H1 (cell line): ENCODE data around the gene OR2A14. TPM values are rescaled to one million over a fixed set of nuclear protein-coding genes. Genes with fewer than 3 reads are reported as not detected.

Source experiments
- KDM1A ChIP-seq: fragments of 200-600, 300-600 bp; sonication (generic); IDR thresholded peaks from 2 replicates; pipeline ENCODE4 v1.7.1; 2016; ENCODE audit warnings: mild to moderate bottlenecking, low read length, borderline replicate concordance
- RAD21 ChIP-seq, 2 experiments: IDR thresholded peaks in 1 of 2; conservative IDR thresholded peaks in 1 of 2; 2 replicates each; pipeline ENCODE4 v1.6.1; 2011; ENCODE audit warnings: low read depth in 2 of 2, low read length in 2 of 2, improper control_type of control experiment in 1 of 2, inconsistent platforms in 1 of 2, mild to moderate bottlenecking in 1 of 2, moderate library complexity in 1 of 2
- RFX5 ChIP-seq: IDR thresholded peaks from 2 replicates; pipeline ENCODE4 v1.6.1; 2011; ENCODE audit warnings: low read depth, low read length, improper control_type of control experiment, borderline replicate concordance
- SIN3A ChIP-seq, 2 experiments: IDR thresholded peaks in 1 of 2; conservative IDR thresholded peaks in 1 of 2; 2 replicates each; pipeline ENCODE4 v1.6.1; 2011 to 2012; ENCODE audit warnings: low read length in 2 of 2, improper control_type of control experiment in 1 of 2, low read depth in 1 of 2, mild to moderate bottlenecking in 1 of 2
- TBP ChIP-seq: IDR thresholded peaks from 2 replicates; pipeline ENCODE4 v1.6.1; 2011; ENCODE audit warnings: low read depth, low read length, improper control_type of control experiment
- TCF12 ChIP-seq: IDR thresholded peaks from 2 replicates; pipeline ENCODE4 v1.6.1; 2011; ENCODE audit warnings: low read depth, mild to moderate bottlenecking, low read length
- polyA plus RNA-seq, 7 experiments: library from polyadenylated mRNA; depleted of rRNA in 3 of 7; stranded (reverse) in 5 of 7; unstranded in 2 of 7; fragments of >200 nt in 5 of 7; fragments of 200-250 nt in 2 of 7; gene quantifications; 1 replicate in 5 of 7; 2 replicates in 1 of 7; 4 replicates in 1 of 7; pipeline versions ENCODE4 v1.2.1 to v1.2.3, GENCODE V29; 2011 to 2013; ENCODE audit warnings: missing spikeins in 2 of 7, mixed read lengths in 2 of 7
- total RNA-seq: library from RNA; stranded (reverse); fragmentation: NEBNext Ultra II Directional; extraction: Animal tissue kit (Norgen Biotek cat#: 25700); gene quantifications from 2 replicates; pipeline ENCODE4 v1.2.1, GENCODE V29; 2021
- TF ChIP-seq, protein P1 (sequence below): IDR thresholded peaks from 2 replicates; pipeline ENCODE4 v1.6.1; 2012; ENCODE audit warnings: inconsistent platforms
- TF ChIP-seq, protein P2 (sequence below): fragments of 300-600 bp; sonication (generic); IDR thresholded peaks from 2 replicates; pipeline ENCODE4 v1.7.1; 2012; ENCODE audit warnings: low read length, moderate library complexity, mild to moderate bottlenecking, inconsistent platforms; ENCODE audit not compliant: insufficient replicate concordance

OR2A14 gene
- total and polyA plus RNA-seq, 2 of the 8 experiments (the other 6 are each of a cell fraction or from before 2014, with no cell fraction given): not detected

DNA sequence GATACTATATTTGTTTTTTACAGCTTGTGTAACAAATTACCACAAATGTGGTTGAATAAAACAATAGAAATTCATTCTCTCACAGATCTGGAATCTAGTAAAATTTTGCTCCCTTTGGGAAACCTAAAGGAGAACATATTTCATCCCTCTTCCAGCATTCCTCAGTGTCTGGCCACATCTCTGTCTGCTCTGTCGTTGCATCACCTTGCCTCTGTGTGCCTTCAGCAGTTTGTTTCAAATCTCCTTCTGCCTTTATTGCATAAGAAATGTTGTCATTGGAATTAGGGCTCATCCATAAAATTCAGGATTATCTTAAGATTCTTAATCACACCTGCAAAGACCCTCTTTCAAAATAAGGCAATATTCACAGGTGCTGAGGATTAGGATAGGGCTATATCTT lies 14.5 kb downstream of the OR2A14 start (continued):
- TF ChIP-seq TBP (no peak), KDM1A (no peak), RAD21 (IDR thresholded peaks at IDR 0.05 in 1 of 2, conservative IDR thresholded peaks at IDR 0.05 in 1 of 2; ENCODE audit: low read depth in 2 of 2, low read length in 2 of 2) (no peak), TCF12 (no peak), RFX5 (no peak), SIN3A (conservative IDR thresholded peaks at IDR 0.05 in 1 of 2, IDR thresholded peaks at IDR 0.05 in 1 of 2; ENCODE audit: low read depth in 1 of 2, low read length in 2 of 2) (no peak)
- TF ChIP-seq, protein P1, sequence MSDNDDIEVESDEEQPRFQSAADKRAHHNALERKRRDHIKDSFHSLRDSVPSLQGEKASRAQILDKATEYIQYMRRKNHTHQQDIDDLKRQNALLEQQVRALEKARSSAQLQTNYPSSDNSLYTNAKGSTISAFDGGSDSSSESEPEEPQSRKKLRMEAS: no peak
- TF ChIP-seq, protein P2, sequence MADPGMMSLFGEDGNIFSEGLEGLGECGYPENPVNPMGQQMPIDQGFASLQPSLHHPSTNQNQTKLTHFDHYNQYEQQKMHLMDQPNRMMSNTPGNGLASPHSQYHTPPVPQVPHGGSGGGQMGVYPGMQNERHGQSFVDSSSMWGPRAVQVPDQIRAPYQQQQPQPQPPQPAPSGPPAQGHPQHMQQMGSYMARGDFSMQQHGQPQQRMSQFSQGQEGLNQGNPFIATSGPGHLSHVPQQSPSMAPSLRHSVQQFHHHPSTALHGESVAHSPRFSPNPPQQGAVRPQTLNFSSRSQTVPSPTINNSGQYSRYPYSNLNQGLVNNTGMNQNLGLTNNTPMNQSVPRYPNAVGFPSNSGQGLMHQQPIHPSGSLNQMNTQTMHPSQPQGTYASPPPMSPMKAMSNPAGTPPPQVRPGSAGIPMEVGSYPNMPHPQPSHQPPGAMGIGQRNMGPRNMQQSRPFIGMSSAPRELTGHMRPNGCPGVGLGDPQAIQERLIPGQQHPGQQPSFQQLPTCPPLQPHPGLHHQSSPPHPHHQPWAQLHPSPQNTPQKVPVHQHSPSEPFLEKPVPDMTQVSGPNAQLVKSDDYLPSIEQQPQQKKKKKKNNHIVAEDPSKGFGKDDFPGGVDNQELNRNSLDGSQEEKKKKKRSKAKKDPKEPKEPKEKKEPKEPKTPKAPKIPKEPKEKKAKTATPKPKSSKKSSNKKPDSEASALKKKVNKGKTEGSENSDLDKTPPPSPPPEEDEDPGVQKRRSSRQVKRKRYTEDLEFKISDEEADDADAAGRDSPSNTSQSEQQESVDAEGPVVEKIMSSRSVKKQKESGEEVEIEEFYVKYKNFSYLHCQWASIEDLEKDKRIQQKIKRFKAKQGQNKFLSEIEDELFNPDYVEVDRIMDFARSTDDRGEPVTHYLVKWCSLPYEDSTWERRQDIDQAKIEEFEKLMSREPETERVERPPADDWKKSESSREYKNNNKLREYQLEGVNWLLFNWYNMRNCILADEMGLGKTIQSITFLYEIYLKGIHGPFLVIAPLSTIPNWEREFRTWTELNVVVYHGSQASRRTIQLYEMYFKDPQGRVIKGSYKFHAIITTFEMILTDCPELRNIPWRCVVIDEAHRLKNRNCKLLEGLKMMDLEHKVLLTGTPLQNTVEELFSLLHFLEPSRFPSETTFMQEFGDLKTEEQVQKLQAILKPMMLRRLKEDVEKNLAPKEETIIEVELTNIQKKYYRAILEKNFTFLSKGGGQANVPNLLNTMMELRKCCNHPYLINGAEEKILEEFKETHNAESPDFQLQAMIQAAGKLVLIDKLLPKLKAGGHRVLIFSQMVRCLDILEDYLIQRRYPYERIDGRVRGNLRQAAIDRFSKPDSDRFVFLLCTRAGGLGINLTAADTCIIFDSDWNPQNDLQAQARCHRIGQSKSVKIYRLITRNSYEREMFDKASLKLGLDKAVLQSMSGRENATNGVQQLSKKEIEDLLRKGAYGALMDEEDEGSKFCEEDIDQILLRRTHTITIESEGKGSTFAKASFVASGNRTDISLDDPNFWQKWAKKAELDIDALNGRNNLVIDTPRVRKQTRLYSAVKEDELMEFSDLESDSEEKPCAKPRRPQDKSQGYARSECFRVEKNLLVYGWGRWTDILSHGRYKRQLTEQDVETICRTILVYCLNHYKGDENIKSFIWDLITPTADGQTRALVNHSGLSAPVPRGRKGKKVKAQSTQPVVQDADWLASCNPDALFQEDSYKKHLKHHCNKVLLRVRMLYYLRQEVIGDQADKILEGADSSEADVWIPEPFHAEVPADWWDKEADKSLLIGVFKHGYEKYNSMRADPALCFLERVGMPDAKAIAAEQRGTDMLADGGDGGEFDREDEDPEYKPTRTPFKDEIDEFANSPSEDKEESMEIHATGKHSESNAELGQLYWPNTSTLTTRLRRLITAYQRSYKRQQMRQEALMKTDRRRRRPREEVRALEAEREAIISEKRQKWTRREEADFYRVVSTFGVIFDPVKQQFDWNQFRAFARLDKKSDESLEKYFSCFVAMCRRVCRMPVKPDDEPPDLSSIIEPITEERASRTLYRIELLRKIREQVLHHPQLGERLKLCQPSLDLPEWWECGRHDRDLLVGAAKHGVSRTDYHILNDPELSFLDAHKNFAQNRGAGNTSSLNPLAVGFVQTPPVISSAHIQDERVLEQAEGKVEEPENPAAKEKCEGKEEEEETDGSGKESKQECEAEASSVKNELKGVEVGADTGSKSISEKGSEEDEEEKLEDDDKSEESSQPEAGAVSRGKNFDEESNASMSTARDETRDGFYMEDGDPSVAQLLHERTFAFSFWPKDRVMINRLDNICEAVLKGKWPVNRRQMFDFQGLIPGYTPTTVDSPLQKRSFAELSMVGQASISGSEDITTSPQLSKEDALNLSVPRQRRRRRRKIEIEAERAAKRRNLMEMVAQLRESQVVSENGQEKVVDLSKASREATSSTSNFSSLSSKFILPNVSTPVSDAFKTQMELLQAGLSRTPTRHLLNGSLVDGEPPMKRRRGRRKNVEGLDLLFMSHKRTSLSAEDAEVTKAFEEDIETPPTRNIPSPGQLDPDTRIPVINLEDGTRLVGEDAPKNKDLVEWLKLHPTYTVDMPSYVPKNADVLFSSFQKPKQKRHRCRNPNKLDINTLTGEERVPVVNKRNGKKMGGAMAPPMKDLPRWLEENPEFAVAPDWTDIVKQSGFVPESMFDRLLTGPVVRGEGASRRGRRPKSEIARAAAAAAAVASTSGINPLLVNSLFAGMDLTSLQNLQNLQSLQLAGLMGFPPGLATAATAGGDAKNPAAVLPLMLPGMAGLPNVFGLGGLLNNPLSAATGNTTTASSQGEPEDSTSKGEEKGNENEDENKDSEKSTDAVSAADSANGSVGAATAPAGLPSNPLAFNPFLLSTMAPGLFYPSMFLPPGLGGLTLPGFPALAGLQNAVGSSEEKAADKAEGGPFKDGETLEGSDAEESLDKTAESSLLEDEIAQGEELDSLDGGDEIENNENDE: no peak
